K562 (cell line): Measurements from ENCODE around the gene KNDC1. TPM values are rescaled to one million over a fixed set of nuclear protein-coding genes. Genes with fewer than 3 reads are reported as not detected.

ENCODE experiments used
- ATAC-seq: fragments of 200-7000 bp; cut with Tn5 transposase; 3 replicates; pipeline ENCODE4 v1.9.1; 2020; ENCODE audit warnings: moderate library complexity
- BruUV-seq: library from RNA; stranded (reverse); fragments of 400-500 nt; replicated peaks from 2 replicates; lab custom pipeline; 2021; lab: Mats Ljungman, UMichigan
- CTCF ChIA-PET: fragments of 300-600 bp; formaldehyde crosslinking; extraction: SDS; loops from one replicate; lab custom pipeline; 2021; ENCODE audit warnings: low intra/inter-chr PET ratio; lab: Yijun Ruan, JAX
- POLR2A ChIA-PET: fragments of 300-600, 350-650 bp; sonication (Branson Sonifier 250); formaldehyde crosslinking; extraction: SDS; loops from one replicate; lab custom pipeline; 2021; ENCODE audit warnings: antibody characterized with exemption, inconsistent platforms; lab: Yijun Ruan, JAX
- DNase-seq, 4 experiments: peaks; one replicate each; pipeline versions ENCODE4 v3.0.0 to v3.0.0-alpha.2; 2011 to 2018; ENCODE audit warnings: low spot score in 3 of 4, mixed read lengths in 3 of 4; ENCODE audit errors: extremely low read depth in 1 of 4
- FAIRE-seq: peaks from 2 replicates; lab custom pipeline; 2011; peaks lifted over from hg19 to GRCh38; lab: Jason Lieb, UNC
- H2AFZ ChIP-seq: 2 replicates; pipeline ENCODE4 v1.6.0; 2011; ENCODE audit warnings: low read depth, low read length, control low read depth, inconsistent platforms
- H3K27ac ChIP-seq: fragments of 200-600 bp; 3 replicates; pipeline ENCODE4 v1.8.0; 2011; ENCODE audit warnings: low read depth, mild to moderate bottlenecking, control low read depth, inconsistent platforms, low read length, moderate library complexity, mixed read lengths; ENCODE audit errors: extremely low read depth
- H3K27me3 ChIP-seq, 2 experiments: fragments of 300-600 bp in 1 of 2; 2 replicates in 1 of 2; 3 replicates in 1 of 2; pipeline versions ENCODE4 v1.6.0 to v1.8.0; 2011; ENCODE audit warnings: inconsistent platforms in 2 of 2, low read length in 2 of 2, mild to moderate bottlenecking in 1 of 2, mixed read lengths in 1 of 2, moderate library complexity in 1 of 2; ENCODE audit not compliant: control insufficient read depth in 2 of 2, insufficient read depth in 2 of 2
- H3K36me3 ChIP-seq: fragments of 300-600 bp; 3 replicates; pipeline ENCODE4 v1.8.0; 2011; ENCODE audit warnings: mild to moderate bottlenecking, low read length, inconsistent platforms; ENCODE audit not compliant: control insufficient read depth, insufficient read depth
- H3K4me1 ChIP-seq, 2 experiments: fragments of 200-600 bp in 1 of 2; replicated peaks in 1 of 2; 2 replicates in 1 of 2; 3 replicates in 1 of 2; pipeline versions ENCODE4 v1.5.1 to v1.8.0; 2011; ENCODE audit warnings: inconsistent platforms in 2 of 2, low read length in 2 of 2, mild to moderate bottlenecking in 1 of 2, mixed read lengths in 1 of 2, moderate library complexity in 1 of 2; ENCODE audit not compliant: control insufficient read depth in 2 of 2, insufficient read depth in 2 of 2
- H3K4me2 ChIP-seq: 2 replicates; pipeline ENCODE4 v1.6.1; 2011; ENCODE audit warnings: low read length, control low read depth, inconsistent platforms, mixed read lengths; ENCODE audit not compliant: insufficient read depth
- H3K4me3 ChIP-seq: fragments of 200-600 bp; sonication (generic), shearing (Covaris generic); 2 replicates; pipeline ENCODE4 v1.5.1; 2016; ENCODE audit warnings: control low read depth, inconsistent platforms
- H3K79me2 ChIP-seq: fragments of 200-600 bp; 3 replicates; pipeline ENCODE4 v1.8.0; 2011; ENCODE audit warnings: low read length, inconsistent platforms; ENCODE audit not compliant: control insufficient read depth, insufficient read depth
- H3K9ac ChIP-seq, 2 experiments: 2 replicates each; pipeline versions ENCODE4 v1.6.0 to v1.6.1; 2011; ENCODE audit warnings: low read depth in 2 of 2, low read length in 2 of 2, control low read depth in 1 of 2, inconsistent platforms in 1 of 2, mild to moderate bottlenecking in 1 of 2, mixed read lengths in 1 of 2; ENCODE audit not compliant: insufficient read depth in 1 of 2
- H3K9me1 ChIP-seq: one replicate; pipeline ENCODE4 v1.6.0; 2011; ENCODE audit warnings: inconsistent platforms, mild to moderate bottlenecking, low read length, moderate library complexity; ENCODE audit not compliant: control insufficient read depth, insufficient read depth
- H3K9me3 ChIP-seq: replicated peaks from 2 replicates; pipeline ENCODE4 v1.5.1; 2011; ENCODE audit warnings: low read depth, low read length, inconsistent platforms; ENCODE audit not compliant: control insufficient read depth, insufficient read depth
- H4K20me1 ChIP-seq: replicated peaks from 2 replicates; pipeline ENCODE4 v1.6.1; 2011; ENCODE audit warnings: low read length, inconsistent platforms, mixed read lengths; ENCODE audit not compliant: control insufficient read depth, insufficient read depth
- BMI1 ChIP-seq: fragments of 150-350 bp; IDR thresholded peaks from 2 replicates; pipeline ENCODE4 v1.6.1; 2014; ENCODE audit warnings: low read length
- C11orf30 ChIP-seq: fragments of 450-650 bp; IDR thresholded peaks from 2 replicates; pipeline ENCODE4 v1.6.1; 2016; ENCODE audit warnings: low read depth, mild to moderate bottlenecking
- CHCHD3 ChIP-seq: fragments of 250-450 bp; sonication (Bioruptor Pico); IDR thresholded peaks from 2 replicates; pipeline ENCODE4 v2.1.2; 2022; ENCODE audit warnings: mild to moderate bottlenecking
- EZH2 ChIP-seq: IDR thresholded peaks from 2 replicates; pipeline ENCODE4 v1.6.1; 2012; ENCODE audit warnings: low read depth, mild to moderate bottlenecking, inconsistent platforms, low read length, borderline replicate concordance
- KAT7 ChIP-seq: sonication (generic); formaldehyde crosslinking; IDR thresholded peaks from 2 replicates; pipeline ENCODE4 v1.8.0; 2022; ENCODE audit warnings: missing genetic modification reagents, mild to moderate bottlenecking, borderline replicate concordance
- KDM4B ChIP-seq, 2 experiments: fragments of 450-650 bp in 1 of 2; sonication (generic) in 1 of 2; IDR thresholded peaks; 2 replicates each; pipeline ENCODE4 v1.6.1; 2016 to 2017; ENCODE audit warnings: borderline replicate concordance in 2 of 2, antibody characterized with exemption in 1 of 2, low read depth in 1 of 2, mild to moderate bottlenecking in 1 of 2
- LCOR ChIP-seq: sonication (generic); formaldehyde crosslinking; IDR thresholded peaks from 2 replicates; pipeline ENCODE4 v1.8.0; 2022; ENCODE audit warnings: mild to moderate bottlenecking, missing genetic modification reagents
- MAFF ChIP-seq: IDR thresholded peaks from 2 replicates; pipeline ENCODE4 v1.6.1; 2012; ENCODE audit warnings: low read length, improper control_type of control experiment
- NFIC ChIP-seq: fragments of 450-650 bp; IDR thresholded peaks from 2 replicates; pipeline ENCODE4 v1.6.1; 2017; ENCODE audit warnings: mild to moderate bottlenecking, inconsistent platforms
- RBM17 ChIP-seq: fragments of 200-400 bp; formaldehyde crosslinking; IDR thresholded peaks from 2 replicates; pipeline ENCODE4 v1.6.1; 2017; ENCODE audit warnings: low read depth, mild to moderate bottlenecking, low read length, borderline replicate concordance
- SAFB ChIP-seq: fragments of 200-400 bp; formaldehyde crosslinking; IDR thresholded peaks from 2 replicates; pipeline ENCODE4 v1.6.1; 2017; ENCODE audit warnings: low read depth, low read length, borderline replicate concordance
- SREBF2 ChIP-seq: sonication (generic); formaldehyde crosslinking; IDR thresholded peaks from 2 replicates; pipeline ENCODE4 v1.4.0; 2020; ENCODE audit warnings: mild to moderate bottlenecking, missing genetic modification reagents
- ZNF165 ChIP-seq: fragments of 250-450 bp; sonication (Bioruptor Pico); IDR thresholded peaks from 2 replicates; pipeline ENCODE4 v1.4.0; 2020; ENCODE audit warnings: borderline replicate concordance
- ZNF316 ChIP-seq: fragments of 450-650 bp; IDR thresholded peaks from 2 replicates; pipeline ENCODE4 v1.6.1; 2016
- WGBS: fragments of 100-300 bp; shearing (Covaris generic); methylation state at CpG from one replicate; pipeline ENCODE4 v1.1.6; 2016; ENCODE audit warnings: low coverage, mixed read lengths; ENCODE audit not compliant: insufficient coverage; ENCODE audit errors: missing lambda C conversion rate; 5-methylcytosine and 5-hydroxymethylcytosine counted together
- in situ Hi-C: fragments of 300-500 bp; cut with MboI; formaldehyde crosslinking; loops from 4 replicates; pipeline ENCODE4 v1.15.0; 2018; ENCODE audit warnings: inconsistent platforms, mixed read lengths
- intact Hi-C: fragments of 100-400 bp; cut with micrococcal nuclease; formaldehyde crosslinking; loops from 2 replicates; pipeline ENCODE4 v1.14.2; 2022
- polyA plus RNA-seq, 8 experiments: library from polyadenylated mRNA; depleted of rRNA in 4 of 8; stranded (reverse) in 5 of 8; unstranded in 3 of 8; fragments of >200 nt; fragmentation: Nextera tagmentation in 2 of 8; fragmentation: Illumina TruSeq in 1 of 8; extraction: Ambion mirVana in 2 of 8; extraction: Trizol in 1 of 8; gene quantifications; 2 replicates each; pipeline versions ENCODE4 v1.2.1 to v1.2.3, GENCODE V29; 2011 to 2014; ENCODE audit warnings: inconsistent platforms in 1 of 8, missing spikeins in 1 of 8
- total RNA-seq, 7 experiments: library from RNA; depleted of rRNA in 6 of 7; stranded (reverse); fragments of >200 nt in 6 of 7; fragmentation: Illumina TruSeq in 2 of 7; extraction: Trizol in 2 of 7; gene quantifications; 2 replicates each; pipeline versions ENCODE4 v1.2.1 to v1.2.3, GENCODE V29; 2011 to 2021; ENCODE audit warnings: low replicate concordance in 1 of 7

KNDC1 gene
- total and polyA plus RNA-seq, 9 of the 15 experiments (the other 6 are each of a cell fraction or from before 2014, with no cell fraction given): 0.07 to 0.26 (median 0.11) TPM; not detected in 6

DNA sequence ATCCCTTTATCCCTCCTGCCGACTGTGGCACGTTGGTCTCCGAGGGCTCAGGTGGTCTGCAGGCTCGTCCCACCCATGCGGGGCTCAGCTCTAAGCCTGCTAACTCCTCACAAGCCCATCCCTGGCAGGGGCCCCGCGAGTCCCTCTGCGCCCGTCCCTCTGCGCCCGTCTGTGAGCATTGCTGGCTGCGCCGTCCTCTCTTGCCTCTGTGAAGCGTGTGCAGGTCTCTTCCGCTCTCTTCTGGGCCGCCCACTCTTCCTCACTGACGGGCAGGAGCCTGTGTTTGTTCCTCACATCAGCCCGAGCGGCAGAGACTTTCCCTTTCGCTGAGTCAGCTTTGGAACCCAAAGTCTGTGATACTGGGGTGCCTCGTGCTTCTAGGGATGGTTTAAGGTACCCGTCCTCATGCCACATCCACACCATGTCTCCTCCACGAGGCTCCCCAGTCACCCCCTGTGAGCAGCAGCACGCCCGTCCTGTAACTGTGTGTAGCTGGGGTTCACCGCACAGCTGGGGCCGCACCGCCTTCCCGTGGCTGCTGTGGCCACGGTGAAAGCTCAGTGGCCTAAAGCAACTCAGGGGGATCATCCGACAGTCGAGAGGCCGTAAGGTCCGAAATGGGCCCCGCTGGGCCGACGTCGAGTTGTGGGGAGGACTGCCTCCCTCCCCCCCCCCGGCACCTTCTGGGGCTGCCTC is 36.8 kb upstream of the KNDC1 start:
- CTCF ChIA-PET: no interaction called here
- H3K27ac ChIP-seq: no peak overlapping the region
- in situ Hi-C loops: loop anchor here (5.0 to 25.0 kb wide), 2 partner anchors 181 to 461 kb away; partner anchors contain the start of gene CFAP46
- H3K9me1 ChIP-seq: no peaks in the 10 kb centered on the region
- intact Hi-C loops: no loop called here
- FAIRE-seq: no peak
- POLR2A ChIA-PET: no interaction called here
- no peak for DNase-seq
- no peaks in the 10 kb centered on the region for H4K20me1 ChIP-seq
- peaks cover 0 to 15% of the 10 kb centered on the region in 2 experiments; a peak in 3 of 5 replicates for H3K4me1 ChIP-seq
- no peak overlapping the region for H3K4me3 ChIP-seq
- no peak overlapping the region for H3K4me2 ChIP-seq
- ATAC-seq: no peak
- no peak overlapping the region for H3K9ac ChIP-seq
- H3K36me3 ChIP-seq: no peaks in the 10 kb centered on the region
- no peaks in the 10 kb centered on the region for H3K79me2 ChIP-seq
- WGBS: 17% methylated on average over 28 of the region's 39 CpGs
- BruUV-seq: no TSS peak
- H2AFZ ChIP-seq: no peak overlapping the region
- TF ChIP-seq ZNF316: peak; percentile 35
- 0 out of 2 replicates have a peak, but pooled peaks have one; percentile 31 for TF ChIP-seq C11orf30
- TF ChIP-seq SREBF2 (CRISPR knock-in tag): no peak
- H3K27me3 ChIP-seq: no peaks in the 10 kb centered on the region; a peak in 1 of 5 replicates
- H3K9me3 ChIP-seq: no peaks in the 10 kb centered on the region

DNA sequence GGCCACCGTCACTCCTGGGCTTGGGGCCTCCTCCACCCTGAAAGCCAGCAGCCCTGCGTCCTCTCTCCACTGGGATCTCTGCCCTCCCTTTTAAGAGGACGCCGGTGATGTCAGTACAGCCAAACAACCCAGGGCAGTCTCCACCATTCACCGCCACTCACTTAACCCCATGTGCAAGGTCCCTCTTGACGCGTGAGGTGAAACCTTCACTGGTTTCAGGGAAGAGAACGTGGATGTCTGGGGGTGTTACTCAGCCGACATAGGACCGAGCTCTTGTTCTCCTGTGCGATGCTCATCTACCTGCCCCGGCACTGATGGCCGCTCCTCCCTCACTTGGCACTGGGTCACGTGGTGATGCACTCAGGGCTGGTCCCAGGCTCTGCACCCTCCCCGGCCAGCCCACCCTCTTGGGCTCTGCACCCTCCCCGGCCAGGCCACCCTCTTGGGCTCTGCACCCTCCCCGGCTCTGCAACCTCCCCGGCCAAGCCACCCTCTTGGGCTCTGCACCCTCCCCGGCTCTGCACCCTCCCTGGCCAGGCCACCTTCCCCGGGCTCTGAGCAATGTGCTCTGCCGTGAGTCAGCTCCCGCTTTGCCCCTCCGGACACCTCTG is 36.2 kb upstream of the KNDC1 start:
- POLR2A ChIA-PET: interaction anchor here (0.7 kb wide), 1 partner anchor 56 kb away, joined by 4 read pairs; no protein-coding TSS in a partner anchor
- H3K36me3 ChIP-seq: no peaks in the 10 kb centered on the region
- no peak overlapping the region for H3K27ac ChIP-seq
- H3K4me3 ChIP-seq: no peak overlapping the region
- H3K79me2 ChIP-seq: no peaks in the 10 kb centered on the region
- peaks cover 0 to 21% of the 10 kb centered on the region in 2 experiments; a peak in 3 of 5 replicates for H3K4me1 ChIP-seq
- no peak for ATAC-seq
- no peak overlapping the region for H3K4me2 ChIP-seq
- no peaks in the 10 kb centered on the region for H3K9me1 ChIP-seq
- in situ Hi-C loops: loop anchor here (5.0 to 25.0 kb wide), 2 partner anchors 182 to 462 kb away; partner anchors contain the start of gene CFAP46
- CTCF ChIA-PET: interaction anchor here (2.1 kb wide), 1 partner anchor 184 kb away, joined by 24 read pairs; no protein-coding TSS in a partner anchor
- 11% methylated on average over 12 of the region's 23 CpGs for WGBS
- no peaks in the 10 kb centered on the region for H3K9me3 ChIP-seq
- no TSS peak for BruUV-seq
- DNase-seq: no peak
- no peaks in the 10 kb centered on the region for H4K20me1 ChIP-seq
- H3K27me3 ChIP-seq: no peaks in the 10 kb centered on the region; a peak in 1 of 5 replicates
- no peak overlapping the region for H3K9ac ChIP-seq
- FAIRE-seq: no peak
- no peak overlapping the region for H2AFZ ChIP-seq
- intact Hi-C loops: no loop called here
- no peak for TF ChIP-seq RBM17
- no peak for TF ChIP-seq EZH2
- TF ChIP-seq KAT7: no peak
- TF ChIP-seq MAFF: no peak
- TF ChIP-seq BMI1: no peak
- no peak for TF ChIP-seq ZNF165 (CRISPR knock-in tag)
- TF ChIP-seq CHCHD3 (CRISPR knock-in tag): no peak
- TF ChIP-seq LCOR (CRISPR knock-in tag): no peak
- TF ChIP-seq SAFB: no peak
- TF ChIP-seq KDM4B (IDR thresholded peaks at IDR 0.05; ENCODE audit: borderline replicate concordance in 2 of 2, low read depth in 1 of 2): no peak
- no peak for TF ChIP-seq NFIC
